ENCODE measurements around the gene NPAS2.

- no peak for TF ChIP-seq SP1 (IDR thresholded peaks at IDR 0.05)
- no peak for TF ChIP-seq NFRKB (IDR thresholded peaks at IDR 0.05)
- no peak for TF ChIP-seq BHLHE40 (IDR thresholded peaks at IDR 0.05; ENCODE audit: borderline replicate concordance)
- no peak for TF ChIP-seq TARDBP (IDR thresholded peaks at IDR 0.05)
- no peak for TF ChIP-seq FOXA1 (IDR thresholded peaks at IDR 0.05)
- TF ChIP-seq ARNT (IDR thresholded peaks at IDR 0.05) = no peak
- TF ChIP-seq L3MBTL2 (conservative IDR thresholded peaks at IDR 0.05) = no peak
- no peak for TF ChIP-seq PKNOX1 (IDR thresholded peaks at IDR 0.05)
- TF ChIP-seq ELF4 (IDR thresholded peaks at IDR 0.05) = no peak
- no peak for TF ChIP-seq HDGF (IDR thresholded peaks at IDR 0.05; ENCODE audit: borderline replicate concordance)
- no peak for TF ChIP-seq FOXK2 (IDR thresholded peaks at IDR 0.05)
- TF ChIP-seq SUZ12 (IDR thresholded peaks at IDR 0.05) = no peak
Observed at GRCh38 chr2:101011152-101011551, 191.2 kb downstream of the NPAS2 start.

All from HEK293T (cell line).